HepG2 (cell line): ENCODE data around the gene STC2. TPM values are rescaled to one million over a fixed set of nuclear protein-coding genes. Genes with fewer than 3 reads are reported as not detected.

Experiments used
- ATAD3A ChIP-seq: sonication (generic); formaldehyde crosslinking; IDR thresholded peaks from 2 replicates; pipeline ENCODE4 v1.4.0; 2020; ENCODE audit warnings: missing genetic modification reagents
- CBX5 ChIP-seq: sonication (generic); formaldehyde crosslinking; IDR thresholded peaks from 2 replicates; pipeline ENCODE4 v1.4.0; 2020; ENCODE audit warnings: missing genetic modification reagents, borderline replicate concordance
- DPF2 ChIP-seq: sonication (generic); formaldehyde crosslinking; IDR thresholded peaks from 2 replicates; pipeline ENCODE4 v1.4.0; 2020; ENCODE audit warnings: mild to moderate bottlenecking, low read depth, missing genetic modification reagents, borderline replicate concordance
- ERF ChIP-seq: IDR thresholded peaks from 2 replicates; pipeline ENCODE4 v1.6.1; 2018; ENCODE audit warnings: missing biosample characterization, missing genetic modification reagents
- NBN ChIP-seq: fragments of 450-650 bp; conservative IDR thresholded peaks from 2 replicates; pipeline ENCODE4 v1.6.1; 2017
- NONO ChIP-seq, 2 experiments: fragments of 450-650 bp in 1 of 2; sonication (generic) in 1 of 2; formaldehyde crosslinking in 1 of 2; IDR thresholded peaks in 1 of 2; conservative IDR thresholded peaks in 1 of 2; 2 replicates each; pipeline versions ENCODE4 v1.6.1 to v1.8.0; 2017 to 2022; ENCODE audit warnings: mild to moderate bottlenecking in 1 of 2, missing genetic modification reagents in 1 of 2, moderate library complexity in 1 of 2
- SMARCE1 ChIP-seq: fragments of 450-650 bp; IDR thresholded peaks from 2 replicates; pipeline ENCODE4 v1.6.1; 2017; ENCODE audit warnings: borderline replicate concordance
- SYNCRIP ChIP-seq: fragments of 200-400 bp; formaldehyde crosslinking; IDR thresholded peaks from 2 replicates; pipeline ENCODE4 v1.6.1; 2018; ENCODE audit warnings: mild to moderate bottlenecking, low read depth, low read length; ENCODE audit not compliant: insufficient read depth
- TARDBP ChIP-seq: sonication (generic); formaldehyde crosslinking; IDR thresholded peaks from 2 replicates; pipeline ENCODE4 v1.8.0; 2022; ENCODE audit warnings: mild to moderate bottlenecking, missing genetic modification reagents
- THAP11 ChIP-seq: IDR thresholded peaks from 2 replicates; pipeline ENCODE4 v1.6.1; 2016; ENCODE audit warnings: missing biosample characterization, missing genetic modification reagents
- TRIM24 ChIP-seq: sonication (generic); formaldehyde crosslinking; IDR thresholded peaks from 2 replicates; pipeline ENCODE4 v1.8.0; 2022; ENCODE audit warnings: mild to moderate bottlenecking, missing genetic modification reagents
- ZBTB38 ChIP-seq: sonication (generic); formaldehyde crosslinking; IDR thresholded peaks from 2 replicates; pipeline ENCODE4 v1.5.1; 2020; ENCODE audit warnings: mild to moderate bottlenecking, missing genetic modification reagents
- ZNF143 ChIP-seq: sonication (generic); formaldehyde crosslinking; IDR thresholded peaks from 2 replicates; pipeline ENCODE4 v1.4.0; 2020; ENCODE audit warnings: missing genetic modification reagents
- ZNF232 ChIP-seq: sonication (generic); formaldehyde crosslinking; IDR thresholded peaks from 2 replicates; pipeline ENCODE4 v1.4.0; 2020; ENCODE audit warnings: missing genetic modification reagents, borderline replicate concordance
- ZNF234 ChIP-seq: sonication (generic); formaldehyde crosslinking; conservative IDR thresholded peaks from 2 replicates; pipeline ENCODE4 v1.5.1; 2020; ENCODE audit warnings: mild to moderate bottlenecking, missing genetic modification reagents
- ZNF263 ChIP-seq: sonication (generic); formaldehyde crosslinking; IDR thresholded peaks from 2 replicates; pipeline ENCODE4 v1.4.0; 2020; ENCODE audit warnings: missing genetic modification reagents
- ZNF703 ChIP-seq: sonication (generic); formaldehyde crosslinking; IDR thresholded peaks from 2 replicates; pipeline ENCODE4 v1.5.1; 2020; ENCODE audit warnings: missing genetic modification reagents, mild to moderate bottlenecking, moderate library complexity, borderline replicate concordance
- ZNF768 ChIP-seq: sonication (generic); formaldehyde crosslinking; IDR thresholded peaks from 2 replicates; pipeline ENCODE4 v1.4.0; 2020; ENCODE audit warnings: missing genetic modification reagents
- ZNF781 ChIP-seq: sonication (generic); formaldehyde crosslinking; IDR thresholded peaks from 2 replicates; pipeline ENCODE4 v1.5.1; 2020; ENCODE audit warnings: borderline replicate concordance, mild to moderate bottlenecking, missing genetic modification reagents; ENCODE audit errors: not compliant biosample characterization
- ZSCAN25 ChIP-seq: sonication (generic); formaldehyde crosslinking; IDR thresholded peaks from 2 replicates; pipeline ENCODE4 v1.8.0; 2022; ENCODE audit warnings: mild to moderate bottlenecking, missing genetic modification reagents
- ZSCAN9 ChIP-seq: IDR thresholded peaks from 2 replicates; pipeline ENCODE4 v1.6.1; 2016; ENCODE audit warnings: borderline replicate concordance
- polyA plus RNA-seq, 8 experiments: library from polyadenylated mRNA; depleted of rRNA in 3 of 8; stranded (reverse) in 7 of 8; unstranded in 1 of 8; fragments of >200 nt; fragmentation: Illumina TruSeq in 4 of 8; extraction: Trizol in 4 of 8; gene quantifications; 2 replicates each; pipeline versions ENCODE4 v1.2.1 to v1.2.3, GENCODE V29; 2011 to 2016; ENCODE audit warnings: low read depth in 4 of 8, missing spikeins in 1 of 8, mixed read lengths in 1 of 8; ENCODE audit not compliant: insufficient read depth in 1 of 8
- total RNA-seq, 5 experiments: library from RNA; depleted of rRNA; stranded (reverse); fragments of >200 nt; fragmentation: Illumina TruSeq; extraction: Trizol; gene quantifications; 2 replicates each; pipeline ENCODE4 v1.2.3, GENCODE V29; 2016; ENCODE audit warnings: low read depth in 1 of 5
- TF ChIP-seq, protein P1 (sequence below): sonication (generic); formaldehyde crosslinking; IDR thresholded peaks from 2 replicates; pipeline ENCODE4 v1.8.1; 2023; ENCODE audit warnings: mild to moderate bottlenecking, missing genetic modification reagents
- TF ChIP-seq, protein P2 (sequence below): sonication (generic); formaldehyde crosslinking; IDR thresholded peaks from 2 replicates; pipeline ENCODE4 v1.4.0; 2020; ENCODE audit warnings: missing genetic modification reagents
- TF ChIP-seq, protein P3 (sequence below): fragments of 450-650 bp; IDR thresholded peaks from 2 replicates; pipeline ENCODE4 v1.6.1; 2016

STC2 gene
- total and polyA plus RNA-seq, 2 of the 13 experiments (the other 11 are each of a cell fraction or from before 2014, with no cell fraction given) = 27.1 to 69.2 TPM

DNA sequence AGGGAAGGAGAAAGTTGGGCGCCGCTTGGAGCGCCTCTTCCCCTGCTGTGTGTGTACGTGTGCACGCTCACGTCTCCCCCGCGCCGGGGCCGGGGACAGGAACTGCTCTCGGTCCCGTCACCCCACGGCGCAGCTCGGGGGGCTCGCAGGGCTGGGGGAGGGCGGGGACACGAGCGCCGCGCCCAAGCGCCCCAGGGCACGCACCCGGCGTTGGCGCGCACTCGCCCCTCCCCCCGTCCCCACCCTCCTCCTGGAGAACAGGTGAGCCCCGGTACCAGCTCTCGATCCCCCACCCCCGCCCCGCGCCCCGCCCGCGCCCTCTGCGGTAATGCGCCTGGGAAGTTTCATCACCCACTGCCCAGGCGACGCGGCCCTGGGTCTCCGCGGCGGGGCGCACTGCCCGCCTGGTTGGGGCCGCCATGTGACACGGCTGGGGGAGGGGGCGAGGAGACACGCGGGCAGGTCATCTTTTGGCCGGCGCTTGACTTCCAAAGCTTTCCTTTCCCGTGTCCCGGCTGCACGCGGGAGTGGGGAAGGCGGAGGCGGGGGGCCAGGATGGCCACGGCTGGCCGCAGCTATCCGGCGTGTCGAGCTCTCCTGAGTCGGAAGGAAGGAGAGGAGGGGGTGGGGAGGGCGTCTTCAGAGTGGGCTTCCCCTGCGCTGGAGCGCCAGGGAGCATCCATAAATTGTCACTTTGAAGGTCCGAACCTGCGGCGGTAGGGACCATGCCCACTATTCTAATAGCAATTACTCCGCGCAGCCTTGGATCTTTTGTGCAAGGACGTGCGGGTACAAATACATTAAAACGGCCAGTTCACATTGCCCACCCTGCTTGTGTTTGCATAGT, 1.5 kb upstream of the STC2 start (continued):
- TF ChIP-seq, protein P1, sequence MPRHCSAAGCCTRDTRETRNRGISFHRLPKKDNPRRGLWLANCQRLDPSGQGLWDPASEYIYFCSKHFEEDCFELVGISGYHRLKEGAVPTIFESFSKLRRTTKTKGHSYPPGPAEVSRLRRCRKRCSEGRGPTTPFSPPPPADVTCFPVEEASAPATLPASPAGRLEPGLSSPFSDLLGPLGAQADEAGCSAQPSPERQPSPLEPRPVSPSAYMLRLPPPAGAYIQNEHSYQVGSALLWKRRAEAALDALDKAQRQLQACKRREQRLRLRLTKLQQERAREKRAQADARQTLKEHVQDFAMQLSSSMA (CRISPR knock-in tag) = 0 out of 2 replicates have a peak, but pooled peaks have one; percentile 26
- TF ChIP-seq CBX5 (CRISPR knock-in tag) = peak; percentile 29; the same call in 1 of the 2 replicates
- peak; percentile 61; the same call in 1 of the 2 replicates for TF ChIP-seq ZSCAN25 (CRISPR knock-in tag)
- TF ChIP-seq ZNF768 (CRISPR knock-in tag) = 0 out of 2 replicates have a peak, but pooled peaks have one; percentile 4
- TF ChIP-seq NONO (IDR thresholded peaks at IDR 0.05) = no peak
- 0 out of 2 replicates have a peak, but pooled peaks have one; percentile 67 for TF ChIP-seq NONO (CRISPR knock-in tag; conservative IDR thresholded peaks at IDR 0.05)
- no peak for TF ChIP-seq DPF2 (CRISPR knock-in tag)
- peak; percentile 54; the same call in 1 of the 2 replicates for TF ChIP-seq ERF (CRISPR knock-in tag)
- TF ChIP-seq ZNF263 (CRISPR knock-in tag) = no peak
- TF ChIP-seq, protein P2, sequence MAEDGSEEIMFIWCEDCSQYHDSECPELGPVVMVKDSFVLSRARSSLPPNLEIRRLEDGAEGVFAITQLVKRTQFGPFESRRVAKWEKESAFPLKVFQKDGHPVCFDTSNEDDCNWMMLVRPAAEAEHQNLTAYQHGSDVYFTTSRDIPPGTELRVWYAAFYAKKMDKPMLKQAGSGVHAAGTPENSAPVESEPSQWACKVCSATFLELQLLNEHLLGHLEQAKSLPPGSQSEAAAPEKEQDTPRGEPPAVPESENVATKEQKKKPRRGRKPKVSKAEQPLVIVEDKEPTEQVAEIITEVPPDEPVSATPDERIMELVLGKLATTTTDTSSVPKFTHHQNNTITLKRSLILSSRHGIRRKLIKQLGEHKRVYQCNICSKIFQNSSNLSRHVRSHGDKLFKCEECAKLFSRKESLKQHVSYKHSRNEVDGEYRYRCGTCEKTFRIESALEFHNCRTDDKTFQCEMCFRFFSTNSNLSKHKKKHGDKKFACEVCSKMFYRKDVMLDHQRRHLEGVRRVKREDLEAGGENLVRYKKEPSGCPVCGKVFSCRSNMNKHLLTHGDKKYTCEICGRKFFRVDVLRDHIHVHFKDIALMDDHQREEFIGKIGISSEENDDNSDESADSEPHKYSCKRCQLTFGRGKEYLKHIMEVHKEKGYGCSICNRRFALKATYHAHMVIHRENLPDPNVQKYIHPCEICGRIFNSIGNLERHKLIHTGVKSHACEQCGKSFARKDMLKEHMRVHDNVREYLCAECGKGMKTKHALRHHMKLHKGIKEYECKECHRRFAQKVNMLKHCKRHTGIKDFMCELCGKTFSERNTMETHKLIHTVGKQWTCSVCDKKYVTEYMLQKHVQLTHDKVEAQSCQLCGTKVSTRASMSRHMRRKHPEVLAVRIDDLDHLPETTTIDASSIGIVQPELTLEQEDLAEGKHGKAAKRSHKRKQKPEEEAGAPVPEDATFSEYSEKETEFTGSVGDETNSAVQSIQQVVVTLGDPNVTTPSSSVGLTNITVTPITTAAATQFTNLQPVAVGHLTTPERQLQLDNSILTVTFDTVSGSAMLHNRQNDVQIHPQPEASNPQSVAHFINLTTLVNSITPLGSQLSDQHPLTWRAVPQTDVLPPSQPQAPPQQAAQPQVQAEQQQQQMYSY (CRISPR knock-in tag) = no peak
- TF ChIP-seq ZNF232 (CRISPR knock-in tag) = no peak
- 0 out of 2 replicates have a peak, but pooled peaks have one; percentile 28 for TF ChIP-seq TARDBP (CRISPR knock-in tag)
- 0 out of 2 replicates have a peak, but pooled peaks have one; percentile 7 for TF ChIP-seq ZNF143 (CRISPR knock-in tag)
- no peak for TF ChIP-seq ATAD3A (CRISPR knock-in tag)
- TF ChIP-seq TRIM24 (CRISPR knock-in tag) = no peak
- TF ChIP-seq THAP11 (CRISPR knock-in tag) = peak; percentile 58
- TF ChIP-seq, protein P3, sequence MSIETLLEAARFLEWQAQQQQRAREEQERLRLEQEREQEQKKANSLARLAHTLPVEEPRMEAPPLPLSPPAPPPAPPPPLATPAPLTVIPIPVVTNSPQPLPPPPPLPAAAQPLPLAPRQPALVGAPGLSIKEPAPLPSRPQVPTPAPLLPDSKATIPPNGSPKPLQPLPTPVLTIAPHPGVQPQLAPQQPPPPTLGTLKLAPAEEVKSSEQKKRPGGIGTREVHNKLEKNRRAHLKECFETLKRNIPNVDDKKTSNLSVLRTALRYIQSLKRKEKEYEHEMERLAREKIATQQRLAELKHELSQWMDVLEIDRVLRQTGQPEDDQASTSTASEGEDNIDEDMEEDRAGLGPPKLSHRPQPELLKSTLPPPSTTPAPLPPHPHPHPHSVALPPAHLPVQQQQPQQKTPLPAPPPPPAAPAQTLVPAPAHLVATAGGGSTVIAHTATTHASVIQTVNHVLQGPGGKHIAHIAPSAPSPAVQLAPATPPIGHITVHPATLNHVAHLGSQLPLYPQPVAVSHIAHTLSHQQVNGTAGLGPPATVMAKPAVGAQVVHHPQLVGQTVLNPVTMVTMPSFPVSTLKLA = peak; percentile 33
- no peak for TF ChIP-seq SYNCRIP
- no peak for TF ChIP-seq SMARCE1
- peak; percentile 31 for TF ChIP-seq ZNF781 (CRISPR knock-in tag)
- TF ChIP-seq ZBTB38 (CRISPR knock-in tag) = no peak; the same call in 1 of the 2 replicates
- peak; percentile 86; the same call in 1 of the 2 replicates for TF ChIP-seq ZNF234 (CRISPR knock-in tag)
- 0 out of 2 replicates have a peak, but pooled peaks have one; percentile 18 for TF ChIP-seq ZNF703 (CRISPR knock-in tag)
- no peak for TF ChIP-seq NBN
- 0 out of 2 replicates have a peak, but pooled peaks have one; percentile 35 for TF ChIP-seq ZSCAN9
